Measurements from ENCODE around the gene OR11L1. TPM values are rescaled to one million over a fixed set of nuclear protein-coding genes. Genes with fewer than 3 reads are reported as not detected.

OR11L1 gene
- polyA plus RNA-seq, 1 of the 3 experiments (the other 2 are of a cell fraction): not detected

DNA sequence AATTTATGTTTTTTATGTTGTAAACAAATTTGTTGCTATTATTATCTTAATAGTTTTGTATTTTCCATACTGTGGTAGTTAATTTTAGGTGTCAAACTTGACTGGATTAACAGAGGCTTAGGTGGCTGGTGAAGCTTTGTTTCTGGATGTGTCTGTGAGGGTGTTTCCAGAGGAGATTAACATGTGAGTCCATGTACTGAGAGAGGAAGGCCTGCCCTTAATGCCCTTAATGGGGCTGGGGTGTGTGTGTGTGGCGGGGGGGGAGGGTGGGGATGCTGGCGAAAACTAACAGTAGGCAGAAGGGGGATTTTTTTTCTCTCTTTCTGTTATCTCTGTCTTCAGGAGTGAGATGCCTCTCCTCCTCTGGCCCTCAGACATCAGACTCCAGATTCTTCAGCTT is 19.6 kb downstream of the OR11L1 start:
- H3K4me1 ChIP-seq (ENCODE audit: control insufficient read depth in 1 of 2, insufficient read depth in 2 of 2, low read depth in 1 of 2, low read length in 1 of 2): no peaks in the 10 kb centered on the region
- H3F3A ChIP-seq (replicated peaks; ENCODE audit: insufficient read depth): no peaks in the 10 kb centered on the region
- H3K27ac ChIP-seq (ENCODE audit: low read depth in 2 of 2, low read length in 1 of 2): no peak overlapping the region
- no peak for DNase-seq
- no peak overlapping the region for H3K4me2 ChIP-seq
- WGBS (ENCODE audit: low lambda C conversion rate): 6% methylated on average over 2 of the region's 2 CpGs
- H3K27me3 ChIP-seq (ENCODE audit: insufficient read depth): no peaks in the 10 kb centered on the region
- no peaks in the 10 kb centered on the region for H3K9me3 ChIP-seq
- no peak for TF ChIP-seq NFIC (IDR thresholded peaks at IDR 0.05; ENCODE audit: borderline replicate concordance)
- no peak for TF ChIP-seq TCF12 (IDR thresholded peaks at IDR 0.05)
- TF ChIP-seq, protein P1, sequence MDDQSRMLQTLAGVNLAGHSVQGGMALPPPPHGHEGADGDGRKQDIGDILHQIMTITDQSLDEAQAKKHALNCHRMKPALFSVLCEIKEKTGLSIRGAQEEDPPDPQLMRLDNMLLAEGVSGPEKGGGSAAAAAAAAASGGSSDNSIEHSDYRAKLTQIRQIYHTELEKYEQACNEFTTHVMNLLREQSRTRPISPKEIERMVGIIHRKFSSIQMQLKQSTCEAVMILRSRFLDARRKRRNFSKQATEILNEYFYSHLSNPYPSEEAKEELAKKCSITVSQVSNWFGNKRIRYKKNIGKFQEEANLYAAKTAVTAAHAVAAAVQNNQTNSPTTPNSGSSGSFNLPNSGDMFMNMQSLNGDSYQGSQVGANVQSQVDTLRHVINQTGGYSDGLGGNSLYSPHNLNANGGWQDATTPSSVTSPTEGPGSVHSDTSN (IDR thresholded peaks at IDR 0.05): no peak
- TF ChIP-seq GATA2 (CRISPR knock-in tag; IDR thresholded peaks at IDR 0.05): no peak
- TF ChIP-seq EP300 (IDR thresholded peaks at IDR 0.05; ENCODE audit: borderline replicate concordance in 1 of 2, low read depth in 1 of 2, low read length in 1 of 2): no peak
- TF ChIP-seq FOSL2 (IDR thresholded peaks at IDR 0.05; ENCODE audit: borderline replicate concordance, low read depth): no peak
- no peak for TF ChIP-seq POLR2AphosphoS5 (IDR thresholded peaks at IDR 0.05; ENCODE audit: low read depth, low read length)
- no peak for TF ChIP-seq MAX (IDR thresholded peaks at IDR 0.05; ENCODE audit: low read depth)
- TF ChIP-seq, protein P2, sequence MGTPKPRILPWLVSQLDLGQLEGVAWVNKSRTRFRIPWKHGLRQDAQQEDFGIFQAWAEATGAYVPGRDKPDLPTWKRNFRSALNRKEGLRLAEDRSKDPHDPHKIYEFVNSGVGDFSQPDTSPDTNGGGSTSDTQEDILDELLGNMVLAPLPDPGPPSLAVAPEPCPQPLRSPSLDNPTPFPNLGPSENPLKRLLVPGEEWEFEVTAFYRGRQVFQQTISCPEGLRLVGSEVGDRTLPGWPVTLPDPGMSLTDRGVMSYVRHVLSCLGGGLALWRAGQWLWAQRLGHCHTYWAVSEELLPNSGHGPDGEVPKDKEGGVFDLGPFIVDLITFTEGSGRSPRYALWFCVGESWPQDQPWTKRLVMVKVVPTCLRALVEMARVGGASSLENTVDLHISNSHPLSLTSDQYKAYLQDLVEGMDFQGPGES (IDR thresholded peaks at IDR 0.05; ENCODE audit: low read depth, low read length): no peak
- TF ChIP-seq CHD2 (IDR thresholded peaks at IDR 0.05; ENCODE audit: low read length, partially characterized antibody): no peak
- TF ChIP-seq, protein P3, sequence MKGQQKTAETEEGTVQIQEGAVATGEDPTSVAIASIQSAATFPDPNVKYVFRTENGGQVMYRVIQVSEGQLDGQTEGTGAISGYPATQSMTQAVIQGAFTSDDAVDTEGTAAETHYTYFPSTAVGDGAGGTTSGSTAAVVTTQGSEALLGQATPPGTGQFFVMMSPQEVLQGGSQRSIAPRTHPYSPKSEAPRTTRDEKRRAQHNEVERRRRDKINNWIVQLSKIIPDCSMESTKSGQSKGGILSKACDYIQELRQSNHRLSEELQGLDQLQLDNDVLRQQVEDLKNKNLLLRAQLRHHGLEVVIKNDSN (IDR thresholded peaks at IDR 0.05; ENCODE audit: borderline replicate concordance, low read depth): no peak
- TF ChIP-seq RAD21 (IDR thresholded peaks at IDR 0.05; ENCODE audit: low read length): no peak
- no peak for TF ChIP-seq TAF1 (IDR thresholded peaks at IDR 0.05; ENCODE audit: borderline replicate concordance, low read depth, low read length)
- no peaks in the 10 kb centered on the region for H3K36me3 ChIP-seq (replicated peaks in 1 of 2; ENCODE audit: control insufficient read depth in 1 of 2, insufficient read depth in 2 of 2, low read length in 1 of 2)
- H3K9me2 ChIP-seq: no peaks in the 10 kb centered on the region; the same call in 1 of the 2 replicates
- H2AFZ ChIP-seq (ENCODE audit: low read depth): no peak overlapping the region
- no peaks in the 10 kb centered on the region for H3K79me2 ChIP-seq (ENCODE audit: insufficient read depth)
- no peak overlapping the region for H3K9ac ChIP-seq
- POLR2A ChIA-PET: no interaction called here
- H3K4me3 ChIP-seq (ENCODE audit: low read depth in 2 of 2, low read length in 1 of 2): no peak overlapping the region
- H4K20me1 ChIP-seq (ENCODE audit: insufficient read depth): no peaks in the 10 kb centered on the region
- CTCF ChIA-PET: interaction anchor here (0.9 kb wide), 1 partner anchor 8 kb away, joined by 3 read pairs; no protein-coding TSS in a partner anchor

DNA sequence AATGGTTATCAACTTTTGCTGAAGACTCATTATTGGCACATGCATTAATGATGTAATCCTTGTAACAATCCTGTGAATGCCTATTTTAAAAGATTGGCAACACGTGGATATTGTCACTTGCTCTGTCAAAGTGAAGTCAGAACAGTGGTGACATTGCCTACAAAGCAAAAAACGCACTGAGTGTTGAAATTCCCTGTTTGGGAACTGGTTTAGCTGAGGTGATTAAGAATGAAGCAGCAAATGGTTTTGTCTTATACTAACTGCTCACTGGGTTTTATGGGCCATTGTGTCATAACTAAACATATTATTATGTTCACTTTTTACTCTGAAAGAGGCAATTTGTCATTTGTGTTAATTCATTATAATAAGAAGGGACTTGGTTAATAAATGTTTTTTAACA is 29.1 kb downstream of the OR11L1 start:
- H3K27ac ChIP-seq (ENCODE audit: low read depth in 2 of 2, low read length in 1 of 2): no peak overlapping the region
- H3K79me2 ChIP-seq (ENCODE audit: insufficient read depth): no peaks in the 10 kb centered on the region
- H3K36me3 ChIP-seq (replicated peaks in 1 of 2; ENCODE audit: control insufficient read depth in 1 of 2, insufficient read depth in 2 of 2, low read length in 1 of 2): no peaks in the 10 kb centered on the region
- POLR2A ChIA-PET: no interaction called here
- H4K20me1 ChIP-seq (ENCODE audit: insufficient read depth): no peaks in the 10 kb centered on the region
- H3K9ac ChIP-seq: no peak overlapping the region
- H3F3A ChIP-seq (replicated peaks; ENCODE audit: insufficient read depth): no peaks in the 10 kb centered on the region
- no peaks in the 10 kb centered on the region for H3K27me3 ChIP-seq (ENCODE audit: insufficient read depth)
- CTCF ChIA-PET: interaction anchor here (0.6 kb wide), 1 partner anchor 333 kb away, joined by 3 read pairs; no protein-coding TSS in a partner anchor
- no peaks in the 10 kb centered on the region for H3K4me1 ChIP-seq (ENCODE audit: control insufficient read depth in 1 of 2, insufficient read depth in 2 of 2, low read depth in 1 of 2, low read length in 1 of 2)
- no peak overlapping the region for H3K4me3 ChIP-seq (ENCODE audit: low read depth in 2 of 2, low read length in 1 of 2)
- no peak for DNase-seq
- H3K9me3 ChIP-seq: no peaks in the 10 kb centered on the region
- no peak overlapping the region for H3K4me2 ChIP-seq
- H3K9me2 ChIP-seq: no peaks in the 10 kb centered on the region
- 3% methylated on average over 2 of the region's 2 CpGs for WGBS (ENCODE audit: low lambda C conversion rate)
- no peak overlapping the region for H2AFZ ChIP-seq (ENCODE audit: low read depth)
- no peak for TF ChIP-seq ZBTB33 (IDR thresholded peaks at IDR 0.05; ENCODE audit: borderline replicate concordance, low read depth)
- no peak for TF ChIP-seq NRF1 (IDR thresholded peaks at IDR 0.05; ENCODE audit: low read depth, low read length)
- no peak for TF ChIP-seq GATA2 (CRISPR knock-in tag; IDR thresholded peaks at IDR 0.05)
- no peak for TF ChIP-seq RCOR1 (IDR thresholded peaks at IDR 0.05; ENCODE audit: low read length)
- no peak for TF ChIP-seq EP300 (IDR thresholded peaks at IDR 0.05; ENCODE audit: borderline replicate concordance in 1 of 2, low read depth in 1 of 2, low read length in 1 of 2)
- no peak for TF ChIP-seq FOXJ3 (CRISPR knock-in tag; IDR thresholded peaks at IDR 0.05)
- TF ChIP-seq, protein P4, sequence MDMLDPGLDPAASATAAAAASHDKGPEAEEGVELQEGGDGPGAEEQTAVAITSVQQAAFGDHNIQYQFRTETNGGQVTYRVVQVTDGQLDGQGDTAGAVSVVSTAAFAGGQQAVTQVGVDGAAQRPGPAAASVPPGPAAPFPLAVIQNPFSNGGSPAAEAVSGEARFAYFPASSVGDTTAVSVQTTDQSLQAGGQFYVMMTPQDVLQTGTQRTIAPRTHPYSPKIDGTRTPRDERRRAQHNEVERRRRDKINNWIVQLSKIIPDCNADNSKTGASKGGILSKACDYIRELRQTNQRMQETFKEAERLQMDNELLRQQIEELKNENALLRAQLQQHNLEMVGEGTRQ (IDR thresholded peaks at IDR 0.05; ENCODE audit: borderline replicate concordance, low read depth, low read length): no peak
- no peak for TF ChIP-seq RAD21 (IDR thresholded peaks at IDR 0.05; ENCODE audit: low read length)
- TF ChIP-seq YY1 (IDR thresholded peaks at IDR 0.05; ENCODE audit: low read depth): no peak
- TF ChIP-seq CHD2 (IDR thresholded peaks at IDR 0.05; ENCODE audit: low read length, partially characterized antibody): no peak
- TF ChIP-seq, protein P2 (IDR thresholded peaks at IDR 0.05; ENCODE audit: low read depth, low read length): no peak
- TF ChIP-seq TAF1 (IDR thresholded peaks at IDR 0.05; ENCODE audit: borderline replicate concordance, low read depth, low read length): no peak
- no peak for TF ChIP-seq MXI1 (IDR thresholded peaks at IDR 0.05; ENCODE audit: low read depth, low read length)
- no peak for TF ChIP-seq JUND (IDR thresholded peaks at IDR 0.05)

Measured in SK-N-SH (cell line).